Measurements from ENCODE around the gene MALT1. TPM values are rescaled to one million over a fixed set of nuclear protein-coding genes. Genes with fewer than 3 reads are reported as not detected.

Gene MALT1
- total RNA-seq, 1 experiment from 2014 or later = 28.5 TPM

GRCh38 chr18:58784601-58785137 is 113.4 kb downstream of the MALT1 start:
- intact Hi-C loops (cut with micrococcal nuclease) = loop anchor here (10.0 kb wide), 1 partner anchor 80 kb away; the partner anchor contains the start of gene ZNF532
- TF ChIP-seq, protein P1, sequence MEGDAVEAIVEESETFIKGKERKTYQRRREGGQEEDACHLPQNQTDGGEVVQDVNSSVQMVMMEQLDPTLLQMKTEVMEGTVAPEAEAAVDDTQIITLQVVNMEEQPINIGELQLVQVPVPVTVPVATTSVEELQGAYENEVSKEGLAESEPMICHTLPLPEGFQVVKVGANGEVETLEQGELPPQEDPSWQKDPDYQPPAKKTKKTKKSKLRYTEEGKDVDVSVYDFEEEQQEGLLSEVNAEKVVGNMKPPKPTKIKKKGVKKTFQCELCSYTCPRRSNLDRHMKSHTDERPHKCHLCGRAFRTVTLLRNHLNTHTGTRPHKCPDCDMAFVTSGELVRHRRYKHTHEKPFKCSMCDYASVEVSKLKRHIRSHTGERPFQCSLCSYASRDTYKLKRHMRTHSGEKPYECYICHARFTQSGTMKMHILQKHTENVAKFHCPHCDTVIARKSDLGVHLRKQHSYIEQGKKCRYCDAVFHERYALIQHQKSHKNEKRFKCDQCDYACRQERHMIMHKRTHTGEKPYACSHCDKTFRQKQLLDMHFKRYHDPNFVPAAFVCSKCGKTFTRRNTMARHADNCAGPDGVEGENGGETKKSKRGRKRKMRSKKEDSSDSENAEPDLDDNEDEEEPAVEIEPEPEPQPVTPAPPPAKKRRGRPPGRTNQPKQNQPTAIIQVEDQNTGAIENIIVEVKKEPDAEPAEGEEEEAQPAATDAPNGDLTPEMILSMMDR (IDR thresholded peaks at IDR 0.05; ENCODE audit: unreplicated experiment) = no peak
- BruUV-seq (replicated peaks) = no TSS peak
- Mint-ChIP-seq H3K36me3 (ENCODE audit: insufficient read depth, unreplicated experiment) (no peaks in the 10 kb centered on the region), H3K9me3 (ENCODE audit: unreplicated experiment) (no peaks in the 10 kb centered on the region), H3K27ac (ENCODE audit: low read depth, unreplicated experiment) (peak overlapping the region; percentile 52), H3K27me3 (ENCODE audit: insufficient read depth, unreplicated experiment) (no peaks in the 10 kb centered on the region), H3K4me3 (ENCODE audit: unreplicated experiment) (no peak overlapping the region), H3K4me1 (ENCODE audit: insufficient read depth, unreplicated experiment) (peaks cover 36% of the 10 kb centered on the region)
- ChIA-PET CTCF (interaction anchor here (0.6 to 10.8 kb wide), 5 partner anchors 11 to 286 kb away, joined by 3 to 235 read pairs (median 6); no protein-coding TSS in a partner anchor), POLR2A (interaction anchor here (1.0 kb wide), 1 partner anchor 9 kb away, joined by 6 read pairs; no protein-coding TSS in a partner anchor)
- DNase-seq (ENCODE audit: unreplicated experiment) = no peak

- TF ChIP-seq, protein P1 (IDR thresholded peaks at IDR 0.05; ENCODE audit: unreplicated experiment) = no peak
- intact Hi-C loops (cut with micrococcal nuclease) = loop anchor here (10.0 kb wide), 1 partner anchor 80 kb away; the partner anchor contains the start of gene ZNF532
- BruUV-seq (replicated peaks) = no TSS peak
- peak; percentile 91 for DNase-seq (ENCODE audit: unreplicated experiment)
- H3K27ac Mint-ChIP-seq (ENCODE audit: low read depth, unreplicated experiment) = peak overlapping the region; percentile 52
- ChIA-PET CTCF (interaction anchor here (0.5 to 10.8 kb wide), 11 partner anchors 11 to 285 kb away, joined by 3 to 235 read pairs (median 3); no protein-coding TSS in a partner anchor), POLR2A (interaction anchor here (0.7 to 1.3 kb wide), 6 partner anchors 8 to 370 kb away, joined by 3 to 6 read pairs (median 4); no protein-coding TSS in a partner anchor)
- H3K9me3 Mint-ChIP-seq (ENCODE audit: unreplicated experiment) = no peaks in the 10 kb centered on the region
- no peaks in the 10 kb centered on the region for H3K36me3 Mint-ChIP-seq (ENCODE audit: insufficient read depth, unreplicated experiment)
- H3K27me3 Mint-ChIP-seq (ENCODE audit: insufficient read depth, unreplicated experiment) = no peaks in the 10 kb centered on the region
- H3K4me1 Mint-ChIP-seq (ENCODE audit: insufficient read depth, unreplicated experiment) = peaks cover 36% of the 10 kb centered on the region
- no peak overlapping the region for H3K4me3 Mint-ChIP-seq (ENCODE audit: unreplicated experiment)
Observed at GRCh38 chr18:58785171-58785805, 114.0 kb downstream of the MALT1 start.

GRCh38 chr18:58785870-58786269 is 114.6 kb downstream of the MALT1 start:
- Mint-ChIP-seq H3K27ac (ENCODE audit: low read depth, unreplicated experiment) (peak overlapping the region; percentile 52), H3K4me3 (ENCODE audit: unreplicated experiment) (no peak overlapping the region), H3K36me3 (ENCODE audit: insufficient read depth, unreplicated experiment) (no peaks in the 10 kb centered on the region), H3K4me1 (ENCODE audit: insufficient read depth, unreplicated experiment) (peaks cover 36% of the 10 kb centered on the region), H3K9me3 (ENCODE audit: unreplicated experiment) (no peaks in the 10 kb centered on the region), H3K27me3 (ENCODE audit: insufficient read depth, unreplicated experiment) (no peaks in the 10 kb centered on the region)
- intact Hi-C loops (cut with micrococcal nuclease) = loop anchor here (10.0 kb wide), 1 partner anchor 79 kb away; the partner anchor contains the start of gene ZNF532
- CTCF ChIA-PET = interaction anchor here (0.5 to 10.8 kb wide), 11 partner anchors 17 to 536 kb away, joined by 3 to 235 read pairs (median 3); no protein-coding TSS in a partner anchor
- no peak for DNase-seq (ENCODE audit: unreplicated experiment)
- BruUV-seq (replicated peaks) = no TSS peak
- POLR2A ChIA-PET = interaction anchor here (0.6 to 1.3 kb wide), 6 partner anchors 17 to 370 kb away, joined by 3 to 4 read pairs (median 4); no protein-coding TSS in a partner anchor
- TF ChIP-seq, protein P1 (IDR thresholded peaks at IDR 0.05; ENCODE audit: unreplicated experiment) = no peak

GRCh38 chr18:58787536-58788149 is 116.4 kb downstream of the MALT1 start:
- POLR2A ChIA-PET = interaction anchor here (1.2 kb wide), 1 partner anchor 271 kb away, joined by 4 read pairs; no protein-coding TSS in a partner anchor
- Mint-ChIP-seq H3K4me1 (ENCODE audit: insufficient read depth, unreplicated experiment) (peaks cover 30% of the 10 kb centered on the region), H3K9me3 (ENCODE audit: unreplicated experiment) (no peaks in the 10 kb centered on the region), H3K27me3 (ENCODE audit: insufficient read depth, unreplicated experiment) (no peaks in the 10 kb centered on the region), H3K36me3 (ENCODE audit: insufficient read depth, unreplicated experiment) (no peaks in the 10 kb centered on the region), H3K4me3 (ENCODE audit: unreplicated experiment) (no peak overlapping the region), H3K27ac (ENCODE audit: low read depth, unreplicated experiment) (peak overlapping the region; percentile 43)
- no peak for DNase-seq (ENCODE audit: unreplicated experiment)
- no TSS peak for BruUV-seq (replicated peaks)
- intact Hi-C loops (cut with micrococcal nuclease) = loop anchor here (10.0 kb wide), 1 partner anchor 77 kb away; the partner anchor contains the start of gene ZNF532
- TF ChIP-seq, protein P1 (IDR thresholded peaks at IDR 0.05; ENCODE audit: unreplicated experiment) = no peak
- CTCF ChIA-PET = interaction anchor here (1.0 to 1.2 kb wide), 2 partner anchors 282 to 285 kb away, joined by 3 read pairs; no protein-coding TSS in a partner anchor
